Panc1 (cell line): Measurements from ENCODE around the gene GPR152. TPM values are rescaled to one million over a fixed set of nuclear protein-coding genes. Genes with fewer than 3 reads are reported as not detected.
A peak's percentile ranks its signal among the peaks of the same experiment; 100 is the strongest.
"Not testable (repeated sequence)": the region's sequence is repeated elsewhere in the genome, so short reads cannot be mapped to it uniquely, and the experiment has no call there.

Source experiments
- ATAC-seq: fragments of 200-7000 bp; cut with Tn5 transposase; 2 replicates; pipeline ENCODE4 v1.9.1; 2020; ENCODE audit warnings: mild to moderate bottlenecking, moderate library complexity
- BruUV-seq: library from RNA; stranded (reverse); fragments of 400-500 nt; replicated peaks from 2 replicates; lab custom pipeline; 2021; lab: Mats Ljungman, UMichigan
- CTCF ChIA-PET: fragments of 300-600 bp; sonication (Branson Sonifier 250); formaldehyde crosslinking; loops from one replicate; lab custom pipeline; 2022; ENCODE audit warnings: antibody characterized with exemption; lab: Charles Lee
- POLR2A ChIA-PET: fragments of 300-600 bp; sonication (Branson Sonifier 250); formaldehyde crosslinking; loops from one replicate; lab custom pipeline; 2022; ENCODE audit warnings: antibody characterized with exemption; lab: Charles Lee
- DNase-seq: peaks from one replicate; pipeline ENCODE4 v3.0.0-alpha.2; 2010; ENCODE audit warnings: low read depth, low spot score
- H3K27ac ChIP-seq: 2 replicates; pipeline ENCODE4 v1.5.1; 2011; ENCODE audit warnings: mild to moderate bottlenecking, low read length, inconsistent platforms
- H3K27me3 ChIP-seq: fragments of 200-500 bp; sonication (Bioruptor generic); 2 replicates; pipeline ENCODE4 v1.6.0; 2014; ENCODE audit warnings: low read length, inconsistent platforms; ENCODE audit not compliant: control insufficient read depth, insufficient read depth
- H3K36me3 ChIP-seq: fragments of 200-500 bp; sonication (Bioruptor generic); 2 replicates; pipeline ENCODE4 v1.5.1; 2014; ENCODE audit warnings: inconsistent platforms, mild to moderate bottlenecking, low read length, moderate library complexity; ENCODE audit not compliant: control insufficient read depth, insufficient read depth
- H3K4me1 ChIP-seq: 2 replicates; pipeline ENCODE4 v1.5.1; 2011; ENCODE audit warnings: inconsistent platforms, mild to moderate bottlenecking, low read length, moderate library complexity; ENCODE audit not compliant: control insufficient read depth, insufficient read depth
- H3K4me3 ChIP-seq, 2 experiments: 2 replicates each; pipeline ENCODE4 v1.5.1; 2011 to 2012; ENCODE audit warnings: low read depth in 2 of 2, low read length in 2 of 2, mild to moderate bottlenecking in 2 of 2, inconsistent platforms in 1 of 2, moderate library complexity in 1 of 2
- H3K9me3 ChIP-seq: fragments of 200-500 bp; sonication (Bioruptor generic); 2 replicates; pipeline ENCODE4 v1.5.1; 2014; ENCODE audit warnings: low read depth, mild to moderate bottlenecking, inconsistent platforms, low read length, moderate library complexity; ENCODE audit not compliant: control insufficient read depth, insufficient read depth
- CTCF ChIP-seq: fragments of 450-650 bp; IDR thresholded peaks from 2 replicates; pipeline ENCODE4 v1.5.1; 2017; ENCODE audit warnings: mild to moderate bottlenecking
- POLR2AphosphoS5 ChIP-seq: IDR thresholded peaks from 2 replicates; pipeline ENCODE4 v1.6.1; 2012; ENCODE audit warnings: mild to moderate bottlenecking, low read depth, low read length, moderate library complexity
- REST ChIP-seq, 2 experiments: IDR thresholded peaks; 2 replicates each; pipeline ENCODE4 v1.6.1; 2011 to 2012; ENCODE audit warnings: low read depth in 2 of 2, control low read depth in 1 of 2, low read length in 1 of 2, mild to moderate bottlenecking in 1 of 2, moderate library complexity in 1 of 2; ENCODE audit not compliant: insufficient read depth in 1 of 2
- SIN3A ChIP-seq: IDR thresholded peaks from 2 replicates; pipeline ENCODE4 v1.6.1; 2012; ENCODE audit warnings: low read depth, mild to moderate bottlenecking, low read length, moderate library complexity, borderline replicate concordance; ENCODE audit not compliant: insufficient read depth
- TCF7L2 ChIP-seq: IDR thresholded peaks from 2 replicates; pipeline ENCODE4 v1.6.1; 2011; ENCODE audit warnings: mild to moderate bottlenecking, low read depth, low read length, inconsistent platforms
- in situ Hi-C: cut with HindIII; loops from 2 replicates; pipeline ENCODE4 v1.10.0; 2016; ENCODE audit warnings: low sequenced_read_pairs, low pct_unique_long_range_greater_than_20kb
- intact Hi-C: fragments of 100-400 bp; cut with micrococcal nuclease; formaldehyde crosslinking; loops from one replicate; pipeline ENCODE4 v1.10.0; 2022; ENCODE audit not compliant: unreplicated experiment
- microRNA-seq: library from miRNA; unstranded; fragments of <30 nt; microRNA quantifications from one replicate; pipeline ENCODE4 v1.1.0, GENCODE V29; 2020; ENCODE audit not compliant: unreplicated experiment
- total RNA-seq: library from RNA; stranded (reverse); gene quantifications from one replicate; pipeline ENCODE4 v1.2.1, GENCODE V29; 2021; ENCODE audit not compliant: unreplicated experiment

Gene GPR152
- total RNA-seq, 1 experiment from 2014 or later: not detected

- H3K4me3 ChIP-seq: peak overlapping the region; percentile 27 to 46
- H3K36me3 ChIP-seq, H3K9me3 ChIP-seq, ATAC-seq, BruUV-seq, DNase-seq, H3K27me3 ChIP-seq, intact Hi-C loops, in situ Hi-C loops: not testable (repeated sequence)
- H3K4me1 ChIP-seq: peaks cover 32% of the 10 kb centered on the region
- ChIA-PET CTCF (interaction anchor here (0.7 to 1.6 kb wide), 5 partner anchors 9 to 103 kb away, joined by 3 to 9 read pairs (median 8); partner anchors contain the start of gene PITPNM1), POLR2A (interaction anchor here (0.6 to 1.7 kb wide), 5 partner anchors 10 to 72 kb away, joined by 3 to 7 read pairs (median 6); no protein-coding TSS in a partner anchor)
- H3K27ac ChIP-seq: peak overlapping the region; percentile 98
Measured at GRCh38 chr11:67402192-67402839, 50.2 kb downstream of the GPR152 start.

GRCh38 chr11:67401495-67402191, 50.9 kb downstream of the GPR152 start, which contains the start of gene PPP1CA:
Gene PPP1CA, minus strand, starts transcription at chr11:67401858. Its CDS starts 76 bp downstream, at chr11:67401782.
- BruUV-seq: no TSS peak
- no peaks in the 10 kb centered on the region for H3K27me3 ChIP-seq
- POLR2A ChIA-PET: interaction anchor here (0.5 to 1.7 kb wide), 13 partner anchors 10 to 1000 kb away, joined by 3 to 8 read pairs (median 4); no protein-coding TSS in a partner anchor
- peaks cover 7% of the 10 kb centered on the region for H3K36me3 ChIP-seq
- CTCF ChIA-PET: interaction anchor here (0.6 to 1.6 kb wide), 10 partner anchors 10 to 104 kb away, joined by 3 to 9 read pairs (median 6); partner anchors contain the start of gene PITPNM1
- peaks cover 36% of the 10 kb centered on the region for H3K4me1 ChIP-seq
- H3K27ac ChIP-seq: peak within 1 kb of the TSS; percentile 98
- TF ChIP-seq SIN3A: peak; percentile 87; the same call in 1 of the 2 replicates
- no peak for TF ChIP-seq TCF7L2
- TF ChIP-seq POLR2AphosphoS5: peak; percentile 87
- TF ChIP-seq CTCF: peak; percentile 98
- TF ChIP-seq REST (IDR thresholded peaks at IDR 0.05; ENCODE audit: insufficient read depth in 1 of 2, low read depth in 2 of 2, low read length in 1 of 2): no peak
- ATAC-seq (peak; percentile 92), DNase-seq (peak; percentile 8)
- in situ Hi-C loops: no loop called here
- H3K4me3 ChIP-seq: peak within 1 kb of the TSS; percentile 84 to 96
- H3K9me3 ChIP-seq: no peaks in the 10 kb centered on the region
- intact Hi-C loops: no loop called here

Small RNA genes lying within 50 kb of the gene (microRNA-seq; reads per million reads assigned to microRNA genes)
- not detected for gene MIR6752

Other genes starting within 250 kb of the GPR152 start
- 103 TPM for gene GRK2, start 186.3 kb downstream of the GPR152 start, total RNA-seq
- gene ANKRD13D, start 163.4 kb downstream of the GPR152 start, total RNA-seq: 76.5 TPM
- gene SSH3, start 149.2 kb downstream of the GPR152 start, total RNA-seq: 79.8 TPM
- gene POLD4, start 99.2 kb downstream of the GPR152 start, total RNA-seq: 78.7 TPM
- 9.3 TPM for gene CLCF1, start 79.1 kb downstream of the GPR152 start, total RNA-seq
- gene RAD9A, start 60.7 kb downstream of the GPR152 start, total RNA-seq: 33.1 TPM
- gene PPP1CA, start 50.9 kb downstream of the GPR152 start, total RNA-seq: 361 TPM
- gene TBC1D10C, start 48.6 kb downstream of the GPR152 start, total RNA-seq: 0.33 TPM
- 1.0 TPM for gene CARNS1, start 37.1 kb downstream of the GPR152 start, total RNA-seq
- 68.5 TPM for gene RPS6KB2, start 24.2 kb downstream of the GPR152 start, total RNA-seq
- gene PTPRCAP, start 15.0 kb downstream of the GPR152 start, total RNA-seq: 0.82 TPM
- 158 TPM for gene CORO1B, start 9.3 kb downstream of the GPR152 start, total RNA-seq
- not detected for gene CABP4, start 2.6 kb upstream of the GPR152 start, total RNA-seq
- 65.0 TPM for gene TMEM134, start 16.5 kb upstream of the GPR152 start, total RNA-seq
- 87.8 TPM for gene AIP, start 30.3 kb upstream of the GPR152 start, total RNA-seq
- gene PITPNM1, start 52.6 kb upstream of the GPR152 start, total RNA-seq: 70.4 TPM
- 76.1 TPM for gene CDK2AP2, start 55.4 kb upstream of the GPR152 start, total RNA-seq
- gene CABP2, start 70.7 kb upstream of the GPR152 start, total RNA-seq: not detected
- 570 TPM for gene GSTP1, start 131.1 kb upstream of the GPR152 start, total RNA-seq
- 281 TPM for gene NDUFV1, start 154.2 kb upstream of the GPR152 start, total RNA-seq
- gene NUDT8, start 177.2 kb upstream of the GPR152 start, total RNA-seq: 13.2 TPM
- gene TBX10, start 187.0 kb upstream of the GPR152 start, total RNA-seq: not detected
- 0.26 TPM for gene ACY3, start 198.0 kb upstream of the GPR152 start, total RNA-seq
- gene ALDH3B2, start 221.9 kb upstream of the GPR152 start, total RNA-seq: not detected